Colon (tissue), 2 donors: ENCODE measurements around the gene AKIP1.
"Not testable (repeated sequence)": the region's sequence is repeated elsewhere in the genome, so short reads cannot be mapped to it uniquely, and the experiment has no call there.

Source experiments
- FAIRE-seq: peaks from 2 replicates; lab custom pipeline; 2012; peaks lifted over from hg19 to GRCh38; lab: Jason Lieb, UNC
- donor health status: control.
- donor health status: control.

Gene AKIP1

GRCh38 chr11:8917157-8917825 lies 6.3 kb downstream of the AKIP1 start:
- FAIRE-seq: no peak

DNA sequence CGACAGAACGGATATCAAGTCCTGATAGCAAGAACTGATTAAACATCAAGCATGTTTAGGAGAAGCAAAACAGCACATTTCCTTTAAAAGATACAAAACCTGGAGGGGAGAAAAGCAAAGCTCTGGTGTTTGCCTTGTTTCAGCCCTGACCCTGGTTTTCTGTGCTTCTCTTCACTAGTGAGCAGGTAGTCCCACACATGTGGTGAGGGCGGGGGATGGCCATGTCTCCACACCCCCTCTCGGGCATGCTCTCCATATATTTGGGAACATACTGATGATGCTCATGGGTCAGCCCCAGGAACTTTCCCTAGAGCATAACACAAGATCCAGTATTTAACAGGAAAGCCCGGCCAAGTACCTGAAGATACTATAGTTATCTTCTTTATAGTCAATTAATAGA lies 11.7 kb downstream of the AKIP1 start:
- FAIRE-seq: no peak

DNA sequence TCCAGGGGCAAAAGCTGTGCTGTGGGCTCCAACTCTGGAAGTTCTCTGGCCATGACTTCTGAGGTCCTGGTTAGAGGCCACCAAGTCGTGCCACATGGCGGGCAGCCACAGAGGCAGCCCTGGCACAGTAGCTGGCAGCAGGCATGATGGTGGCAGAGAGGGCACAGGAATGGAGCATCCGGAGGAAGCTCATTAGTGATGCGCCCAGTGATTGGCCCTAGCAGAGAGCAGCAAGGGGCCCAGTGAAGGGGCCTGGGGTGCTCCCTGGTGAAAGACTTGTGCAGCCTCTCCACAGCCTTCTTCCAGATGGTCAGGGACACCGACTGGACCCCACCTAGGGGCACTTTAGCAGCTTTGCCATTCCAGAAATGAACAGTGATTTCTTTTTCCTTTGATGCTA lies 14.7 kb downstream of the AKIP1 start:
- FAIRE-seq: no peak

GRCh38 chr11:8926236-8926635 lies 15.2 kb downstream of the AKIP1 start:
- no peak for FAIRE-seq

- FAIRE-seq: no peak
Observed at GRCh38 chr11:8927233-8927632, 16.2 kb downstream of the AKIP1 start.

GRCh38 chr11:8928205-8928604 lies 17.2 kb downstream of the AKIP1 start:
- no peak for FAIRE-seq

DNA sequence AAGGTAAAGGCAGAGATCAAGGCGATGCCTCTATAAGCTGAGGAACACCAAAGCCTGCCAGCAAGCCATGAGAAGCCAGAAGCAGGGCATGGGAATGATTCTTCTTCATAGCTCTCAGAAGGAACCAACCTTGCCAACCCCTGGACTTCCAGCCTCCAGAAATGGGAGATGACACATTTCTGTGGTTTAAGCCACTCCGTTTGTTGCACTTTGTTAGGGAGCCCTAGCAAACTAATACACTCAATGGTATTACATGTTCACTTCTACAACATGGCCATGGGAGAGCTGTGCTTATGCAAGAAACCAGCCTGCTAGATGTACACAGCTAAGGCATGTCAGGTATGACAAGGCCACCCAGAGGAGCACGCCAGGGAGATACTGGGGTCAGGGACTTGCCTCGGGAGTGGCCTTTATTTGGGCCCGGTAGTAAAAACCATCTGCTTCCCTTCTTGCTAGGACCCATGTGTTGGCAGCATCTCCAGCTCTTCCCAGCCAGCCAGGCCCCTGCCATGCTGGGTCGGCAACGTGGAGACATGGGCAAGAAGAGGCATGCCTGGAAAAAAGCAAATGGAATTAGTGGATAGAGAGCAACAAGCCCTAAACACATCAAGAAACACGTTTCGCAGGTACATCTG lies 18.1 kb downstream of the AKIP1 start:
- FAIRE-seq: no peak

DNA sequence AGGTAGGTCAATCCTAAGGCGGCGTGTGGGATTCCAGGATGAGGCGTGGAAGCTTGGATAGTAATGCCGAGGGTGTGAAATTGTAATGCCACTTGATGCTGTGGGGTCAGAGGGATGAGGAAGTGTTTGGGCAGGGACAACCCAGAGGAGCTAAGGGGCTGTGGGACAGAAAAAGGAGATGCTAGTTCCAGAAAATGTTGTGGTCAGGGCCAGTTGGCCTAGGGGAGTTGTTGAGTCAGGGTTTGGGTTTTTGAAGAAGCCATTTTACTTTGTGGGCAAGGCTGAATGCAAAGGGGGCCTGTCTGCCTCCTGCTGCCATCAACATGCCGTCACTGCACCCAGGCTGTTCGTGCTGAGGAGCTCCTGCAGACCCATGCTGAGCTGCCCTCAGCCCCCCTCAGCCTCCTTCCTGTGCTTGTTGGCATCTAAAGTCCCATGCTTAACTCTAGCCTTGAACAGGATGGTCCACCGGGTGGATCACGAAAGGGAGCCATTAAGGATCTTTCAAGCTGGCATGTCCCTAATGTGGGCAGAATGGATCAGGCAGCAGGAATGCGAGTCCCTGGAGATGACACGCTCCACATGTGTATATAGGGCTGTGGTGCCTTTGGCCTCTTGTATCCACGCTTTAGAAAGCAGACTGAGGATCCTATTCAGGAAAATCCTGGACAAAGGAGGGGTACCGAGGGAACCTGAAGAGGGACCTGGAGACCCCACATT lies 19.6 kb downstream of the AKIP1 start:
- no peak for FAIRE-seq

GRCh38 chr11:8932564-8933180 lies 21.7 kb downstream of the AKIP1 start, which contains the start of gene C11orf16:
Gene C11orf16, minus strand, starts transcription at chr11:8932947. Its CDS starts 639 bp downstream, at chr11:8932308.
- FAIRE-seq: no peak

- FAIRE-seq: no peak
Observed at GRCh38 chr11:8933931-8934330, 22.9 kb downstream of the AKIP1 start.

DNA sequence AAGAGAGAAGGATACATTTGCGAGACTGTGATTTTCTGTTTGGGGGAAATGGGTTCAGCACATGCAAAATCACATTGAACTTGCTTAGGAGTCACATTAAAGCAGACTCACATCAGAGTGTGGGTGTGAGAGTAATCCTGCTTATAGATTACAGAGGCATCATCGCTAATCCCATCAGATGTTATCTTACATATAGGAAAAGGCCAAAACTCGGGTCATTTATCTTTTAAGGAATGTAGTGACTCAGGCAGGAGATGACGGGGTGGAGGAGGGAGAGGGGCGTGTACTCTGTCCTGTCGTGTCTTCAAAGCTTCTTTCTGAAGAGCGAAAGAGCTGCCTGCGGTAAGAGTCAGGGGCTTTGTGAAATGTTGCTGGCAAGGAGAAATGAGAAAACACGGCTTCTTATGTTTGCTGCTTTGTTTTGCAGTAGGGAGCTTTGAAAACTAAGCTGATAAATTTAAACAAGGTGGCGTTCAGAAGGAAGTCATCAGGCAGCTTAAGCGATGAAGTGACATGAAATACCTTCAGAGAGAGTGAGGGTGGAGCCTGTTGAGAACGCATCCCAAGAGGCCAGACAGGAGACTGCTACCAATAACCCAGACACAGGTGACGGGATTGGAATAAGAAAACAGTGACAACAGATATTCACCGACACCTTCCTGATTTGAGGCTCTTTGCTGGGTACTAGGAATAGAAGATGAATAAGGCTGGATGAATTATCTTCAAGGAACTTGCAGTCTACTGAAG lies 23.9 kb downstream of the AKIP1 start:
- FAIRE-seq: no peak

DNA sequence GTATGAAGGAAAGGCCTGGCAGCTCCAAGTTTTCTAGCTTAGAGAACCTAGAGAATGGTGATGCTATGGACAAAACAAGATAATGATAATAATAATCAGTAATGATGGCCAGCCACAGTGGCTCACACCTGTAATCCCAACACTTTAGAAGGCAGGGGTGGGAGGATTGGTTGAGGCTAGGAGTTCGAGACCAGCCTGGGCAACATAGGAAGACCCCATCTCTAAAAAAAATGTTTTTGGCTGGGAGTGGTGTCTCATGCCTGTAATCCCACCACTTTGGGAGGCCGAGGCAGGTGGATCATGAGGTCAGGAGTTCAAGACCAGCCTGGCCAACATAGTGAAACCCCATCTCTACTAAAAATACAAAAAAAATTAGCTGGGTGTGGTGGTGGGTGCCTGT lies 24.8 kb downstream of the AKIP1 start:
- FAIRE-seq: not testable (repeated sequence)

- FAIRE-seq: no peak
Observed at GRCh38 chr11:8937159-8937558, 26.2 kb downstream of the AKIP1 start.

DNA sequence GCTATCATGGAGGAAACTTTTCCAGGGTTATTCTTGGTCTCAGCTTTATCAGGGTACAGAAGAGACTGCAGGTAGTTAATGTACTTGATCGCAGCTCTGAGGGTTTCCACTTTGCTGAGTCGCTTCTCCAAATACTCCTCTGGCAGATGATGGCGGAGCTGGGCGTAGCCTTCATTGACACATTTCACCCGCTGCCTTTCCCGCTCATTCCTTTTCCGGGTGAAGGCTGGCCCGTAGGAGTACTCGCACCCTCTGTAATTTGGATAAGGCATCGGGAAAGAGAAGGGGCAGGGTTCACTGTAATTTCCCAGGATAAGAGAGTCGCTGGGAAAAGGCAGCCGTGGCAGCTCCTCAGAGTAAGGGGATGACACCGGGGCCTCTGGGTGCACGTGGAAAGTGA lies 26.7 kb downstream of the AKIP1 start:
- FAIRE-seq: no peak

GRCh38 chr11:8941341-8942103 lies 30.5 kb downstream of the AKIP1 start:
- FAIRE-seq: no peak

DNA sequence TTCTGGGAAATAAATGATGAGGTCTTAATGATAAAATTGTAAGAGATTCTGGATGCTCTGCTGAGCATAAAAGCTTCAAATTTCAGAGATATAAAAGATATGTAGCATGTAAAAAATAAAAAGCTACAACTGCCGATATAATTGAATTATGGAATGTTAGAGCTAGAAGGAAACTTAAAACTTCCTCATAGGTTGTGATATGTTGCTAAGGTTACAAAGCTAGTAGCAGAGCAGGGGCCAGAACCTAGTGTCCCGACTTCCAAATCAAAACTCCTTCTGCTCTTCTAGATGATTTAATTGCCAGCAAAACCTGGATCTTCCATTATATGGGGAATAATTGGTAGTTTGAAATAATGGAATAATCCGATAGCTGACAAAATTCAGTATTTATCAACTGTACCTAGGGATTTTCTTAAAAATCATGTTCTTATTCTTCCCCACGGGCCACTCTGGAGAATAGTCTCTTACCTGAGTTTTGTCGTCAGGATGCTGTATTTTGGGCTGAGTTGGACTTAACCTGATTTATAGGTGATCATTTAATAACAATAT lies 31.6 kb downstream of the AKIP1 start, which contains the start of gene ASCL3:
Gene ASCL3 (minus strand): TSS at position 499 of the 549 bp plus-strand sequence. CDS start 4,855 bp downstream, outside the sequence.
- FAIRE-seq: no peak

GRCh38 chr11:8947230-8947943 lies 36.4 kb downstream of the AKIP1 start:
- FAIRE-seq: no peak

- FAIRE-seq: no peak
Observed at GRCh38 chr11:8948886-8949285, 37.9 kb downstream of the AKIP1 start.

DNA sequence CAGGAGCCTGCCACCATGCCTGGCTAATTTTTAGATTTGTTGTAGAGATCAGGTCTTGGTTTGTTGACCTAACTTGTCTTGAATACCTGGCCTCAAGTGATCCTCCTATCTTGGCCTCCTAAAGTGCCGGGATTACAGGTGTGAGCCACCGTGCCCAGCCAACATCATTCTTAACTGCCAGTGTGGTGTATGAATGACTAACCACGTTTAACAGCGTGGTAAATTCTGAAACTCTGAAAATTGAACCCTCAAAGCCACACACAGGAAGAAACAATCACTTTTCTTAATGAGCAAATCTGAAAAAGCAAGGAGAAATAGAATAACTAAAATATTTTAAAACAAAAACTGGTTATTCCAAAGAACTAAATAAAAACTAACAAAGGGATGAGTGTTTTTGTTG lies 45.9 kb downstream of the AKIP1 start:
- FAIRE-seq: no peak

GRCh38 chr11:8959546-8960166 lies 48.7 kb downstream of the AKIP1 start:
- FAIRE-seq: no peak
